Stimulated activated CD4-positive, alpha-beta T cell treated with anti-CD3 and anti-CD28 coated beads, Interleukin-1b, Interleukin-23, amount 100 ng/mL, for 48 hours (primary cell): ENCODE measurements around the gene ABHD6.
"Not testable (repeated sequence)": the region's sequence is repeated elsewhere in the genome, so short reads cannot be mapped to it uniquely, and the experiment has no call there.

Source experiments
- DNase-seq: peaks from one replicate; pipeline ENCODE4 v3.0.0-alpha.2; 2020

Gene ABHD6

GRCh38 chr3:58210761-58211460, 26.7 kb upstream of the ABHD6 start, which contains the start of gene DNASE1L3:
Gene DNASE1L3, minus strand, starts transcription at chr3:58210972. Its CDS starts 66 bp downstream, at chr3:58210906.
- no peak for DNase-seq

DNA sequence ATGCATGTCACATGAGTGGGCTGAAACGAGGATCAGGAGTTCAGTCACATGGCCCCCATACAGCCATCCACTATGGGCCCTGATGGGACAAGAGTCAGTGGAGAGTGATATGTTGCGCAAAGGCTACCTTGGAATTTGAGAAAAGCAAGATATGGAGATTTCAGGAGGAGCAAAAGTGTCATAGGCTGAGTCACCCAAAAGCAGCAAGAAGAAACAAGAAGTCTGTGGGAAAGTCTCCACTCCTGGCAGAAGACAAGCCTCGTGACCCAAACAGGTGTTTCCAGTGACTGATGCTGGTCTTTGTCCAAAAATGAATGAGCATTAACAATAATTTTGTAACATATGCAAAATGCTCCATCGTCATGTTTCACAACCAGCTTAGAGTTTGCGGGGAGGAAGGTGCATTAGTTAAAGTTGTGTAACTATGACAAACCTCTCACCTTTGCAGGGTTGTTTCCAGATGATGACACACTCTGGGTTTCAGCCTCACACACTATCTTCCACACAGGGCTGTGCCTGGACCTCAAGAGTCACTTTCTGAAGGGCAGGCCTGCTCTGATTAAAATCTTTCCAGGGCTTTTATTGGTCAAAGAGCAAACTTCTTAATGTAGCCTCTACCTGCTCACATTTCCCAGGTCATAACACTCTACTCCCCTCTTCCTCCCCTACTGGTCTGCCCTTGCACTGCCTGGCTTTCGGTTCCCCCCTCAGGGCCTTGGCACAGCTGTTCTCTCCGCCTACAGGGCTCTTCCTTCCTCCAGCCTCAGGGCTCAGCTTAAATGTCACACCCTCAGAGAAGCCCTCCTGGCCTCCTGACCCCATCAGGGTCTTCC, 22.9 kb upstream of the ABHD6 start:
- peak; percentile 75 for DNase-seq

DNA sequence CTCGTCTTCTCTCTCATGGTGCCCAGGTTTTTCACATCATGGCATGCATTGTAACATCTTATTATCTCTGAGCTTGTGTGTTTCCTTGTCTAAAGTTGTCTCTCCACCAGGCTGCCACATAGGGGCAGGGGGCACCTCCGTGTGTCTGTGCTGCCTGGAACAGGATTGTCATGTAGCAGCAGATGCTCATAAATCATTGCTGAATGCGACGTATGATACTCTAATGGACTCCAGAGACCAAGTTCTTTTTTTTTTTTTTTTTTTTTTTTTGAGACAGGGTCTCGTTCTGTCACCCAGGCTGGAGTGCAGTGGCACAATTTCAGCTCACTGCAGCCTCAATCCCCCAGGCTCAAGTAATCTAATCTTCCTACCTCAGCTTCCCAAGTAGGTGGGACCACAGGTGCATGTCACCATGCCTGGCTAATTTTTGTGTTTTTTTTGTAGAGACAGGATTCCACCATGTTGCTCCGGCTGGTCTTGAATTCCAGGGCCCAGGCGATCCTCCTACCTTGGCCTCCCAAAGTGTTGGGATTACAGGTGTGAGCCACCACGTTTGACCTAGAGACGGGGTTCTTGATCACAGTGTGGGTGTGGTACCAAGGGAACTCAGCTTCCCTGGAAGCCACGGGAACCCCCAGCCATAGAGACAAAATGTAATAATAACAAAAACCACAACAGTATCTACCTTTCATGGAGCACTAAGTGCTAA, 22.1 kb upstream of the ABHD6 start:
- DNase-seq, result no peak

GRCh38 chr3:58216496-58217195, 20.9 kb upstream of the ABHD6 start:
- DNase-seq, result no peak

DNA sequence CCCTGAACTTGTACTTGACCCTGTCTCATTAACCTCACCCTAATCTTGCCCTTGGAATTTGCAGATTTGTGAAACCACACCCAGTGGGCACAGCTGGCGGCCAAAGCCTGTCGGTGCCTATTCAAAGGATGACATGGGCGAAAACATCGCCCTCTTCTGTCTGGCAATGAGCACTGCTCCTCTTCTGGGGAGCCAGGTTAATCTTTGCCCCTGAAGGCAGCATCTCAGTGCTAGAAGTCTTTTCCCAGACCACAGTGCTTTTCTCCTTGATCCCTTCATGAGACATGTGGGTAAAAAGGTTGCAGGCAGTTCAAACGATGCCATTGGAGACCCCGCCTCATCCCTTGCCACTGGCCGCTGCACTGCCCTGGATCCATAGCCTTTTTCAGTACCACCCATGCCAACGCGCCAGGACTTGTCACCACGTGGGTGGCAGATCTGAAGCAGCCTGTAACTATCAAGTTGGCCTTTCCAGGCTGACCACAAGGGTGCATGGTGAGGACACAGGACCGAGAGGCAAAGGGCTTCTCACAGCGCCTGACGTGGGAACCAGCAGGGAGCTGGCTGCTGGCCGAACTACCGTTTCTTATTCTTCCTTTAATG, 20.3 kb upstream of the ABHD6 start:
- peak; percentile 57 for DNase-seq

GRCh38 chr3:58218904-58219303, 18.7 kb upstream of the ABHD6 start:
- DNase-seq, result no peak

DNA sequence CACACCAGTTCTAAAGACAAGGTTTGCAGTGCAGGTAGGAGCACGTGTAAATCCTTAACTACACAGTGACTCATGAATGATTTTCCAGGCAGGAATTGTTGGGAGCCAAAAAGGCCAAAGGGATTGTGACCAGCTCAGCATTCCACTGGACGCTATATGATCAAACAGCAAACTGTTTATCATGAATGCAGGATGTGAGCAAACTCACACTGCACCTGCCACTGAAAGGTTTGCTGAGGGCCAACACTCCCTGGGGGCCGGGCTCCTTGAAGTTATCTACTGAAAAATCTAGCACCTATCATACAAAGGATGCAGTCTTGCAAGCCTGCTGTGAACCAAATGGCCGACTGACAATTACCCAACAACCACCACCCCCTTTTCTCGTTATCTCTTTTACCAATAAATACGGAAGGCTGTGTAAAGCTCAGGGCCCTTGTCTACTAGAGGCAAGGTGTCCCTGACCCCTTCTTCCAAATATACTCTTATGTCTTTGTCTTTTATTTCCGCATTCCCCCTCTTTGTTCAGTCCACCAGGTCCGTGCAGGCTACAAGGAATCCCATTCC, 15.3 kb upstream of the ABHD6 start:
- no peak for DNase-seq

GRCh38 chr3:58223855-58224254, 13.7 kb upstream of the ABHD6 start:
- no peak for DNase-seq

DNA sequence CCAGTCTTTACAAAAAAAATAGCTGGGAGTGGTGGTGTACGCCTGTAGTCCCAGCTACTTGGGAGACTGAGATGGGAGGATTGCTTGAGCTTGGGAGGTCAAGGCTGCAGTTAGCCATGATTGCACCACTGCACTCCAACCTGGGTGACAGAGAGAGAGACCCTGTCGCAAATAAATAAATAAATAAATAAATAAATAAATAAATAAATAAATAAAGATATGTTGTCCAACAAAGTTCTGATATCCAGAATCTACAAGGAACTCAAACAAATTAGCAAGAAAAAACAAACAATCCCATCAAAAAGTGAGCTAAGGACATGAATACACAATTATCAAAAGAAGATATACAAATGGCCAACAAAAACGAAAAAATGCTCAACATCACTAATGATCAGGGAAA, 9.7 kb upstream of the ABHD6 start:
- DNase-seq, result not testable (repeated sequence)

GRCh38 chr3:58230876-58231552, 6.6 kb upstream of the ABHD6 start:
- DNase-seq, result no peak

GRCh38 chr3:58231666-58232065, 5.9 kb upstream of the ABHD6 start:
- DNase-seq, result no peak

DNA sequence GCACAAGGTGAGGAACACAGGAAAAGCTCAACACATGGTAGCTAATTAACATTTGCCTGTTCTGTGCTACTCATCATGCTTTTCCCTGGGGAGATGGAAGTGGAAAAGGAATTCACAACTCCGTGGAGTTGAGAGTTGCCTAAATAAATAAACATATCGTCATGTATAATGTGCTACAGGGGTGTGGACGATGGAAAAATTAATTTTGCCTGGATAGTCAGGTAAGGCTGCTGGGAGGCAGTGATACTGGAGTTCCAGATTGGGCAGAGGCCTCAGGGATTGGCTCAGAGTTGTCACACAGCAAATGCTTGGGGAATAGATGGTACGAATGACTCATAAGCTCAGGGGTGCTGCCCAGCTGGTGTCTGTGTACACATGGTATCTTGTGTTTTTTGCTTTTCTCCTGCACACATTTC, 3.1 kb upstream of the ABHD6 start:
- no peak for DNase-seq

DNA sequence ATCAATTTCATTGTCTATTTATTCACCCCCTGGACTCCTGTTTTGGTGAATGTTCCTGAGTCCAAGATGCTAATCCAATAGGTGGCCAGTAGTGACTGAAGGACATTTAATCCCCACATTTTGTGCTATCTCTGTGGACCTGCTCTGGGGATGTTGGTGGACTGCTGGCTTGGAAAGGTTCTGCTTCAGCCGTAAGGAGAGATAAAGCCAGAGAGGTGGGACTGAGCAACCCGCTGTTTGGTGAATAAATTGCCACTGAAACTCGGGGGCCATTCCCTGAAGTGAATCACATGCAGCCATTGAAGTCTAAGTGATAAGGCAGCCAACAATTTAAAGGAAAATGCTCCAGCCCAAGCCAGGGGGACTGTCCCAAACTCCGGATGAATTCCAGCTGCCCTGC, 1.6 kb upstream of the ABHD6 start:
- DNase-seq, result no peak

GRCh38 chr3:58236527-58237237, 910 bp upstream of the ABHD6 start:
- DNase-seq, result no peak

- peak; percentile 57 for DNase-seq
Observed at GRCh38 chr3:58237941-58238681, 519 bp downstream of the ABHD6 start.

DNA sequence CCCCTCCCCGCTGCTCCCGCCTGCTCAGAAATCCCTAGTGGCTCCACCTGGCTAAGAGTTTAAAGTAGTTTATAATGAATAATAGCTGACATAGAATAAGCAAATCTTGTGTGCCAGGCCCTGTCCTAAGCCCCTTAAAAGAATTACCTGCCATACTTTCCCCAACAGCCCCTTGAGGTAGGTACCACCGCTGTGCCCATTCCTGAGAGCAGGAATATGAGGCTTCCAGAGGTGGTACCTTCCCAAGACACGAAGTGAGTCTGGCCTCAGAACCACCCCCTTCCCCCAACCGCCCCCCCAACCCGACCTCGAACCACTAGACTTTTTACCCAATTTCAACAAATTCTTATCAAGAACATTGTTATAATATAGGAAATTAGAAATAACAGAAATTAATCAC, 1.2 kb downstream of the ABHD6 start:
- DNase-seq, result no peak

DNA sequence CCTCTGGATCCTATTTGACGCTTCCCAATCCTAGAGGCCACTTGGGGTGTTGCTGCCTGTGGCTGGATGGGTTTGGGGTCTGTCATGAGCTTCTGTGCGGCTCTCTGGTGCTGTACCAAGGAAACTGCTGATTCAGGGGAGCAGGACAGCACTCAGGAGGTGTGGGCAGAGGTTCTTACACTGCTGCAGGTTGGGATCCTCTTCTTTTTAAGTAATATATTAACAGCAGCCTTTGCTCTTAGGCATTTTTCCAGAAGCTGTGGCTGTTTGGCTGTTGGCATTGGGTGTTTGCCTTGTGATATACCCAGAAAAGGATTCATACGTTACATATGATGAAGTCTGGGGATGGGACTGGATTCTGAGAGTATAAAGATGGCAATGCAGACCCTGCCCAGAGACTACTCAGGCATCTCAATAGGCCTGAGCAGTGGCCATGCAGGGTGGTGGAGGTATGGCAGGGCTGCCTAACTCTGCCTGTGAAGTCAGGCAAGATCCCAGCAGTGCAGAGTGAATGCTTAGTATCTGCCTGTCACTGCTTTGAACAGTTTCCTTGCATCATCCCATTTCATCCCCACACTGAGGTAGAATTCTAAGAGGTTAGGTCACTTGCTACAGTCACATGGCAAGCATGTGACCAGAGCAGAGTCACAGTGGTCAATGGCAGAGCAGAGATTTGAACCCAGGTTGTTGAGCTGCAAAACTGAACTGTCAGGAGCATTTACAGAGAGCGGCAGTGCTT, 3.9 kb downstream of the ABHD6 start:
- no peak for DNase-seq

DNA sequence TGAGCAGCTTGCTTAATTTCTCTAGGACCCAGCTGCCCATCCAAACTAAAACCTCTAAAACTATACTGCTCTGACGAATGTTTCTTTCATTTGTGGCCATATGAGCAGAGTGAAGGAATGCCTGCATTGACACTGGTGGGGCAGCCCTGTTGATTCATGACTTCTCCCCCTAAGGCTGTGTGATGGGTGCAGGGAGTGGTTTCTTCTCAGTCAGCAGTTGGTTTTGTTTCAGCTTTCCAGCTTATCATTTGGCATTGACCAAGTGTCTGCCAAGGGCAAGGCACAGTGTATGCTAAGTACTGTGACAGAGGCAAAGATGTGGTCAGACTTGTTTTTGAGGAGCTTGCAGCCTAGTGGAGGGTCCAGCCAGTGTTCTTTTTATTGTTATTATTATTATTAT, 4.7 kb downstream of the ABHD6 start:
- DNase-seq, result no peak

DNA sequence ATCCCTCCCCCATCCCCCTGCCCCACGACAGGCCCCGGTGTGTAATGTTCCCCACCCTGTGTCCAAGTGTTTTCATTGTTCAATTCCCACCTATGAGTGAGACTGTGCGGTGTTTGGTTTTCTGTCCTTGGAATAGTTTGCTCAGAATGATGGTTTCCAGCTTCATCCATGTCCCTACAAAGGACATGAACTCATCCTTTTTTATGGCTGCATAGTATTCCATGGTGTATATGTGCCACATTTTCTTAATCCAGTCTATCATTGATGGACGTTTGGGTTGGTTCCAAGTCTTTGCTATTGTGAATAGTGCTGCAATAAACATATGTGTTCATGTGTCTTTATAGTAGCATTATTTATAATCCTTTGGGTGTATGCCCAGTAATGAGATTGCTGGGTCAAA, 5.3 kb downstream of the ABHD6 start:
- DNase-seq, result not testable (repeated sequence)
